Smooth muscle cell of trachea (primary cell): ENCODE measurements around the gene LUC7L. TPM values are rescaled to one million over a fixed set of nuclear protein-coding genes. Genes with fewer than 3 reads are reported as not detected.

ENCODE experiments used
- total RNA-seq: library from RNA; depleted of rRNA; stranded (reverse); fragments of >200 nt; gene quantifications from 2 replicates; pipeline ENCODE4 v1.2.1, GENCODE V29; 2014

Gene LUC7L, protein sequence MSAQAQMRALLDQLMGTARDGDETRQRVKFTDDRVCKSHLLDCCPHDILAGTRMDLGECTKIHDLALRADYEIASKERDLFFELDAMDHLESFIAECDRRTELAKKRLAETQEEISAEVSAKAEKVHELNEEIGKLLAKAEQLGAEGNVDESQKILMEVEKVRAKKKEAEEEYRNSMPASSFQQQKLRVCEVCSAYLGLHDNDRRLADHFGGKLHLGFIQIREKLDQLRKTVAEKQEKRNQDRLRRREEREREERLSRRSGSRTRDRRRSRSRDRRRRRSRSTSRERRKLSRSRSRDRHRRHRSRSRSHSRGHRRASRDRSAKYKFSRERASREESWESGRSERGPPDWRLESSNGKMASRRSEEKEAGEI
- 33.6 and 48.4 TPM in 2 replicates for total RNA-seq

DNA sequence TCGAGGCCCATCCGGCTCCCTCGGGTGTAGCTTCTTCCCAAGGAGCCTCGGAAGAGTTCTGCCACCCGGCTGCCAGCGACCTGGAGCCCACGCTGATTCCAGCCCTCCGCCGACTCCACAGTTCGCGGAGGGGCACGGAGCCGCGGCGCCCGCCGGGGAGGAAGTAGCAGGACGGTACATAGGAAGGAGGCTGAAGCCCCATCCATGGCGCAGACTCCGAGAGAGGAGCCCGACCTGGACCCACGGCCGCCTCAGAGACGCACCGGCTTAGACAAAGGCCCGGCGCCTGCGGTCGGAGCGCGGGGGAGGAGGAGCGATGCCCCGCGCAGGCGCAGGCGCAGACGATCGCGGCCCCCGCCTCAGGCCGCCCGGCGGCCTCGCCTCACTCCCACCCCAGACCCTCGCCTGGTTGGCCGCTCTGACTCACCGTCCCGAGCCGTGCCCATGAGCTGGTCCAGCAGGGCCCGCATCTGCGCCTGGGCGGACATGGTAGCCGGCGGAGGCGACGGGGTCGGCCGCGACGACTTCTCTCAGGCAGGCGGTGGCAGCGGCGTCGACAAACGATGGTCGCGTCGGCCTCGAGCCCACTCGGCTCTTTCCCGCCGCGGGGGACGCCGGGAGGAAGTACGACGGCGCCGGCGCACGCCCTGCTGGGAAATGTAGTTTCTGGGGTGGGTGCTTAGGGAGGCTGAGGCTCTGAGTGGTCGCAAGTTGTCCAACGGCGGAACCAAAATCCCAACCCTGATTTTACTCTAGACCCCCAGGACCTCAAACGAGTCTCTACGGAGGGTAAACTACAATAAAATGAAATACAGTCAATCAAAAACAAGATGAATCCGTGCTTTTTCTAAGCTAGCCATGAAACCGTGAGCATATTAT is at the start of gene LUC7L:
LUC7L (minus strand) TSS at position 598 of the 879 bp plus-strand sequence; CDS start at position 488, 110 bp downstream.

DNA sequence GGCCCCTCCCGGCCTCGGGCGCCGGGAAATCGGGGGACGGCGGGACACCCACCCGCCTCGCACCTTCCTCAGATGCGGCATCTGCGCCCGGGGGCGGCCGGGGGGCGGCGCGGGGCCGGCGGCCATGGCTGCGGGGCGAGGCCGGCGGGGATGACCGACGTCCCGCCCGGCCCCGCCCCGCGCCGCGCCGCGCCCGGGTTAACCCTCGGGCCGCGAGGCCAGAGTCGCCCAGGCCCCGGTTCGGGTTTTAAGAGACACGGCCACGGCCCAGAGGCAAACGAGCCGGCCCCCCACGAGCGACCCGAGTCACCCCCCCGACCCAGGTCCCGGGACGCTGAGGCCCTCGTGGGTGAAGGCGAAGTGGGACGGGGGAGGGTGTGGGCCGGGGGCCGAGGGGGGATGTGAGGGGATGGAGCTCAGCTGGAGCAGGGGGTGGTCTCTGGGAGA is 46.6 kb upstream of the LUC7L start, which contains the start of gene RGS11:
RGS11 (minus strand) TSS at position 159 of the 447 bp plus-strand sequence; CDS start at position 126, 33 bp downstream.

DNA sequence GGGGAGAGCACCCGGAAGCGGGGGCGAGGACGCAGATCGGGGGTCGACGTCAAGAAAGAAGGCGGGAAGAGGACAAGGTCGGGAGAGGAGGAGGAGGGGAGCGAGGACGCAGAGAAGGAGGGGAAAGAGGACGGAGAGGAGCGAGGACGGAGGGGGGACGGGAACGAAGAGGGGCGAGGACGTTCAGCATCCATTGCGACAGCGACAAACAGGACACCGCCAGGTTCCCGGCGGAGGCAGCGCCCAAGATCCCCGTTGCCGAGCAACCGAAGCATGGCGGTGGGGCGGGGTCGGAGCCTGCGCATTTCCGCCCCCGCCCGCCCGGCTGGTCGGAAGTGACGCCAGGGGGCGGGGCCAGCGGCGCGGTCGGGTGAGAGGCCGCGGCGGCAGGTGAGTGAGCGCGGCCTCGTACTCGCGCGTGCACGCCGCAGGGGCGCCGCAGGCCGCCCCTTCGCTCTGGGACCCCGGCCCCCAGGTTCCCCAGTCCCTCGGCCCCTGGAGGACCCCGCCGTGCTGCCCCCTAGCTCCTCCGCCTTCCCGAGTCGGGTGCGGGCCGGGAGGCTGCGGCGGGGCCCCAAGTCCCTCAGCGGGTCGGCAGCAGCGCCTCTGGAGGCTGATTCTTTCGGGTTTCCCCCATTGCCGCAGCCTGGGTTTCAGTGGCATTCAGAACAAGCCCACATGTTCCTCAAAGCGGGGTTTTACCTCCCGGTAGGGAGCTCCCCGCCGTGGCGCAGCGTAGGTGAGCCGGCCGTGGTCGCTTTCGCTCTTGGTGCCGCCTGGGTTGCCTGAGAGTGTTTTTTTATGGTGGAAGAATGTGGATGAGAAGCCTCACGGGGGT is 5.4 kb upstream of the LUC7L start, which contains the start of gene FAM234A:
FAM234A (plus strand) TSS at position 354 of the 838 bp plus-strand sequence. CDS start 19,593 bp downstream, outside the sequence.

DNA sequence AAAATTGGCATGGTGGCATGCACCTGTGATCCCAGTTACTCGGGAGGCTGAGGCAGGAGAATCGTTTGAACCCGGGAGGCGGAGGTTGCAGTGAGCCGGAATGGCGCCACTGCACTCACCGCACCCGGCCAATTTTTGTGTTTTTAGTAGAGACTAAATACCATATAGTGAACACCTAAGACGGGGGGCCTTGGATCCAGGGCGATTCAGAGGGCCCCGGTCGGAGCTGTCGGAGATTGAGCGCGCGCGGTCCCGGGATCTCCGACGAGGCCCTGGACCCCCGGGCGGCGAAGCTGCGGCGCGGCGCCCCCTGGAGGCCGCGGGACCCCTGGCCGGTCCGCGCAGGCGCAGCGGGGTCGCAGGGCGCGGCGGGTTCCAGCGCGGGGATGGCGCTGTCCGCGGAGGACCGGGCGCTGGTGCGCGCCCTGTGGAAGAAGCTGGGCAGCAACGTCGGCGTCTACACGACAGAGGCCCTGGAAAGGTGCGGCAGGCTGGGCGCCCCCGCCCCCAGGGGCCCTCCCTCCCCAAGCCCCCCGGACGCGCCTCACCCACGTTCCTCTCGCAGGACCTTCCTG is 49.1 kb downstream of the LUC7L start, which contains the start of gene HBQ1:
HBQ1 (plus strand) TSS at position 359 of the 575 bp plus-strand sequence; CDS start at position 387, 28 bp downstream.

DNA sequence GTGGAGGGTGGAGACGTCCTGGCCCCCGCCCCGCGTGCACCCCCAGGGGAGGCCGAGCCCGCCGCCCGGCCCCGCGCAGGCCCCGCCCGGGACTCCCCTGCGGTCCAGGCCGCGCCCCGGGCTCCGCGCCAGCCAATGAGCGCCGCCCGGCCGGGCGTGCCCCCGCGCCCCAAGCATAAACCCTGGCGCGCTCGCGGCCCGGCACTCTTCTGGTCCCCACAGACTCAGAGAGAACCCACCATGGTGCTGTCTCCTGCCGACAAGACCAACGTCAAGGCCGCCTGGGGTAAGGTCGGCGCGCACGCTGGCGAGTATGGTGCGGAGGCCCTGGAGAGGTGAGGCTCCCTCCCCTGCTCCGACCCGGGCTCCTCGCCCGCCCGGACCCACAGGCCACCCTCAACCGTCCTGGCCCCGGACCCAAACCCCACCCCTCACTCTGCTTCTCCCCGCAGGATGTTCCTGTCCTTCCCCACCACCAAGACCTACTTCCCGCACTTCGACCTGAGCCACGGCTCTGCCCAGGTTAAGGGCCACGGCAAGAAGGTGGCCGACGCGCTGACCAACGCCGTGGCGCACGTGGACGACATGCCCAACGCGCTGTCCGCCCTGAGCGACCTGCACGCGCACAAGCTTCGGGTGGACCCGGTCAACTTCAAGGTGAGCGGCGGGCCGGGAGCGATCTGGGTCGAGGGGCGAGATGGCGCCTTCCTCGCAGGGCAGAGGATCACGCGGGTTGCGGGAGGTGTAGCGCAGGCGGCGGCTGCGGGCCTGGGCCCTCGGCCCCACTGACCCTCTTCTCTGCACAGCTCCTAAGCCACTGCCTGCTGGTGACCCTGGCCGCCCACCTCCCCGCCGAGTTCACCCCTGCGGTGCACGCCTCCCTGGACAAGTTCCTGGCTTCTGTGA is 52.5 kb downstream of the LUC7L start, which contains the start of gene HBA1:
HBA1 (plus strand) TSS at position 204 of the 906 bp plus-strand sequence; CDS start at position 241, 37 bp downstream.

DNA sequence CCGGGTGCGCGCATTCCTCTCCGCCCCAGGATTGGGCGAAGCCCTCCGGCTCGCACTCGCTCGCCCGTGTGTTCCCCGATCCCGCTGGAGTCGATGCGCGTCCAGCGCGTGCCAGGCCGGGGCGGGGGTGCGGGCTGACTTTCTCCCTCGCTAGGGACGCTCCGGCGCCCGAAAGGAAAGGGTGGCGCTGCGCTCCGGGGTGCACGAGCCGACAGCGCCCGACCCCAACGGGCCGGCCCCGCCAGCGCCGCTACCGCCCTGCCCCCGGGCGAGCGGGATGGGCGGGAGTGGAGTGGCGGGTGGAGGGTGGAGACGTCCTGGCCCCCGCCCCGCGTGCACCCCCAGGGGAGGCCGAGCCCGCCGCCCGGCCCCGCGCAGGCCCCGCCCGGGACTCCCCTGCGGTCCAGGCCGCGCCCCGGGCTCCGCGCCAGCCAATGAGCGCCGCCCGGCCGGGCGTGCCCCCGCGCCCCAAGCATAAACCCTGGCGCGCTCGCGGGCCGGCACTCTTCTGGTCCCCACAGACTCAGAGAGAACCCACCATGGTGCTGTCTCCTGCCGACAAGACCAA is 56.8 kb downstream of the LUC7L start, which contains the start of gene HBA2:
HBA2 (plus strand) TSS at position 503 of the 568 bp plus-strand sequence; CDS start at position 540, 37 bp downstream.

DNA sequence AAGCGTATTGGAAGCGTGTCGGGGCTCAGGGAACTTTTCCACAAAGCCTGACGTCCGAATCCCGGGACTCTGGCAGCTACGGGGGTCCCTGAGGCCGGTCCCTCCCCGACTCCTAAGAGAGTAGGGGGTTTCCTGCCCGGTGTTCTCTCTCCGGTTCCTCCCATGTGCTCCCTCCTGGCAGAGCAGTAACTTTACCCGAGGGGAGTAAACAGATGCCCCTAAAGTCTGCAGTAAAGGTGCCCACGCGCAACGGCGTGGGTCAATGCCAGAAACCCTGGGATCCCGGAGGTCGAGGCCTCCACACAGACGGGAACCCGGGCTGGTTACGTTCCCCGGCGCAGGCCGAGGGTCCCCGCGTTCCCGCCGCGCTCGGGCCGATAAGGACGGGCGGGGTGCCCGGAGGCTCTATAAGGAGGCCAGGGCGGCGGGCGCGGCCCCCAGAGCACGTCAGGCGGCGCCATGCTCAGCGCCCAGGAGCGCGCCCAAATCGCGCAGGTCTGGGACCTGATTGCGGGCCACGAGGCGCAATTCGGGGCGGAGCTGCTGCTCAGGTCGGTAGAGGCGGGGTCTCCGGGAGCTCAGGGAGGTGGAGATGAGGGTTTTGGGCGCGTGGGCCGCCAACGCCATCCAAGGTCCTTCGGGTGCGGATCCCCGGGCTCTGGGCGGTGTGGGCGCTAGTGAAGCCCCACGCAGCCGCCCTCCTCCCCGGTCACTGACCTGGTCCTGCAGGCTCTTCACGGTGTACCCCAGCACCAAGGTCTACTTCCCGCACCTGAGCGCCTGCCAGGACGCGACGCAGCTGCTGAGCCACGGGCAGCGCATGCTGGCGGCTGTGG is 63.5 kb downstream of the LUC7L start, which contains the start of gene HBM:
HBM (plus strand) TSS at position 440 of the 836 bp plus-strand sequence; CDS start at position 460, 20 bp downstream.

DNA sequence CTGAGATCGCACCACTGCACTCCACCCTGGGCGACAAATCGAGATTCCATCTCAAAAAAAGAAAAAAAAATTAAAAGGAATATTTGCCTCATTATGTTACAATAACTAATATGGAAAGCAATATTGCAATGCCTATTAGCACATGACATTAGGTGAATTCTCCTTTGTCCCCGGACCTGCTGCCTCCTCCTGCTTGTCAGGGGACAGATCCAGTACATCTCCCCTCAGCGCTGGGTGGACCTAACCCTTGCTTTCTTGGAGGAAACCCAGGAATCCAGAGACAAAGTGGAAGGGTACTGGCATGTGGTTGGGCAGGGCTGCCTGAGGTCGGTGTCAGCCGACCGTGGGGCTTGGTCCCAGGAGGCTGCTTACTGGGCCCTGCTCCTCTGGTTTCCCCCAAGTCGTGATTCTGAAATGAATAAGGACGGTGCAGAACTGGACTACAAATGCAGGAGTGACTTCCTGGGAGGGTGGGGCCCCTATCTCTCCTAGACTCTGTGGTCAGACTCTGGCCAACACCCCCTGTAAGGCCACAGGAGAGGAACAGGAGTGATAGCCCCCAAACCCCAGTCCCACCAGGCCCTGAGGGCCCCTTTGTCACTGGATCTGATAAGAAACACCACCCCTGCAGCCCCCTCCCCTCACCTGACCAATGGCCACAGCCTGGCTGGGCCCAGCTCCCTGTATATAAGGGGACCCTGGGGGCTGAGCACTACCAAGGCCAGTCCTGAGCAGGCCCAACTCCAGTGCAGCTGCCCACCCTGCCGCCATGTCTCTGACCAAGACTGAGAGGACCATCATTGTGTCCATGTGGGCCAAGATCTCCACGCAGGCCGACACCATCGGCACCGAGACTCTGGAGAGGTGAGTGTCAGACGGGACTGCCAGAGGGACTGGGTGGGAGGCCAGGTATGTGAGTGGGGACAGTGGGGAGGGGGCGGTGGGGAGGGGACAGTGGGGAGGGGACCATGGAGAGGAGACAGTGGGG is 76.8 kb downstream of the LUC7L start, which contains the start of gene HBZ:
HBZ (plus strand) TSS at position 504 of the 988 bp plus-strand sequence; CDS start at position 770, 266 bp downstream.

Other genes with a start within 250 kb of the LUC7L start
- 2.0 and 3.6 TPM in 2 replicates for gene POLR3K, start 175.8 kb downstream of the LUC7L start, total RNA-seq
- gene SNRNP25, start 175.6 kb downstream of the LUC7L start, total RNA-seq, result 21.3 and 37.1 TPM in 2 replicates
- 60.1 and 80.1 TPM in 2 replicates for gene RHBDF1, start 156.8 kb downstream of the LUC7L start, total RNA-seq
- 220 and 355 TPM in 2 replicates for gene MPG, start 151.2 kb downstream of the LUC7L start, total RNA-seq
- 20.5 and 22.4 TPM in 2 replicates for gene NPRL3, start 90.8 kb downstream of the LUC7L start, total RNA-seq
- not detected in 2 replicates for gene HBZ, start 76.8 kb downstream of the LUC7L start, total RNA-seq
- not detected in 2 replicates for gene HBM, start 63.5 kb downstream of the LUC7L start, total RNA-seq
- gene HBA2, start 56.6 kb downstream of the LUC7L start, total RNA-seq, result 0.44 and 0.83 TPM in 2 replicates
- not detected in 2 replicates for gene HBA1, start 52.8 kb downstream of the LUC7L start, total RNA-seq
- gene HBQ1, start 49.0 kb downstream of the LUC7L start, total RNA-seq, result not detected in 2 replicates
- 66.8 and 71.5 TPM in 2 replicates for gene FAM234A, start 5.4 kb upstream of the LUC7L start, total RNA-seq
- gene RGS11, start 46.5 kb upstream of the LUC7L start, total RNA-seq, result 1.9 and 10.6 TPM in 2 replicates
- gene ARHGDIG, start 51.1 kb upstream of the LUC7L start, total RNA-seq, result 0.73 and 0.99 TPM in 2 replicates
- not detected in 2 replicates for gene PDIA2, start 53.7 kb upstream of the LUC7L start, total RNA-seq
- gene AXIN1, start 123.3 kb upstream of the LUC7L start, total RNA-seq, result 15.4 and 29.3 TPM in 2 replicates
- gene MRPL28, start 141.1 kb upstream of the LUC7L start, total RNA-seq, result 75.9 and 105 TPM in 2 replicates
- 50.9 and 88.8 TPM in 2 replicates for gene PGAP6, start 152.5 kb upstream of the LUC7L start, total RNA-seq
- 56.7 and 109 TPM in 2 replicates for gene NME4, start 167.8 kb upstream of the LUC7L start, total RNA-seq
- 17.9 and 43.8 TPM in 2 replicates for gene DECR2, start 172.4 kb upstream of the LUC7L start, total RNA-seq
- 20.8 and 30.6 TPM in 2 replicates for gene RAB11FIP3, start 196.2 kb upstream of the LUC7L start, total RNA-seq